ENCODE data around the gene CTDP1.

Gene CTDP1

GRCh38 chr18:79770826-79771225, 91.2 kb downstream of the CTDP1 start:
- no peak for DNase-seq

DNA sequence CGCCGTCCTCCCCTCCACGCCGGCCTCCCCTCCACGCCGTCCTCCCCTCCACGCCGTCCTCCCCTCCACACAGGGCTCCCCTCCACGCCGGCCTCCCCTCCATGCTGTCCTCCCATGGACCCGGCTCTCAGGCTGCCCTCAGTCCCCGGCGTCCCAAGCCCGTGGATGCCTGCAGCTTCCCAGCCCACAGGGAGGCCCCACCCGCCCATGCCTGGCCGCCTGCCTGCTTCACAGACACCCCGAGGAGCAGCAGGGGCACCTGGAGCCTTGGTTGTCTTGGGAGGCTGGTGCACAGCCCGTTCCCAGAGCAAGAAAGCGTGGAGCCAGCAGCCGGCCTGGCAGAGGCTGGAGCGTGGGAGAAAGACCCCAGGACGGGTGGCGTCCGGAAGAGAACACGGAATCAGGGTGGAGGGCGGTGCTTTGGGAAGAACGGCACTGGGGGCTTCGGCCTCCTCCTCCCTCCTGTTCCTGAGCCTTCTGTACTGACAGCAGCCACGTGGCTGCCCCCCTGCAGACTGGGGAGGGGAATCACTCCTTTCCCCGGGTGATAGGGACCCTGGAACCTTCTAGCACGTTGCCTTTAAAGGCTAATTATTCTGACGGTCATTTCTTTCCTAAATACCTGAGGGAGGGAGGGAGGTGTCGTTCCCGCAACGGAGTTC, 92.0 kb downstream of the CTDP1 start:
- DNase-seq = no peak

DNA sequence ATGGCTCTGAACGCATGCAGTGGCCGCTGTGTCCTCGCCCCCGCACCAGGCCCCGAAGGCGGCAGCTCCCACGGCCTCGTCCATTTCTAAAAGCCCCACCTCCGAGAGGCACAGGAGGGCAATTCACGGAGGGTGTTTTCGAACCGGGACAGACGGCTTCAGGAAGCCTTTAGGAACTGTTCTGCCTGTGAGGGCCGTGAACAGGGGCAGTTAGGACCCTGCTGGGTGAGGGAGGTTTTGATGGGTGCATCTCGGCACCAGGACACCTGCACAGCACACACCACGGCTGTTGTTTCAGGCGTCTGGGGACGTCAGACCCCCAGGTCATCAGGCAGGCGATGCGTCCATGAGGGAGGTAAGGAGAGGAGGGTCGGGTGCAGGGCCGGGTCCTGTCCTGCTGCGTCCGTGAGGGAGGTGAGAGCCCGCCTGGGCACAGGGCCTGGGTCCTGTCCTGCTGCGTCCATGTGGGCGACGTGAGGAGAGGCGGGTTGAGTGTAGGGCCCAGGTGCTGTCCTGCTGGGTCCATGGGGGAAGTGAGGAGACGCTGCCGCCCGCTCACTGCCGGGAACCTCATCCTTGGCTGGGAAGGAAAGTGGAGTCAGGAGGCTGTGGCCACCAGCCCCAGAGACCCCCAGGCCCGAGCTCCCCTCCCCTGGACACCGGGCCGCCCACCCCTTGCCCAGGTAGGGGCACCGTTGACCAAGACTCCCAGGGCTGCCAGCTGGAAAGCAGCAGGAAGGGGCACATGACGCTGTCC, 92.7 kb downstream of the CTDP1 start:
- no peak for DNase-seq

DNA sequence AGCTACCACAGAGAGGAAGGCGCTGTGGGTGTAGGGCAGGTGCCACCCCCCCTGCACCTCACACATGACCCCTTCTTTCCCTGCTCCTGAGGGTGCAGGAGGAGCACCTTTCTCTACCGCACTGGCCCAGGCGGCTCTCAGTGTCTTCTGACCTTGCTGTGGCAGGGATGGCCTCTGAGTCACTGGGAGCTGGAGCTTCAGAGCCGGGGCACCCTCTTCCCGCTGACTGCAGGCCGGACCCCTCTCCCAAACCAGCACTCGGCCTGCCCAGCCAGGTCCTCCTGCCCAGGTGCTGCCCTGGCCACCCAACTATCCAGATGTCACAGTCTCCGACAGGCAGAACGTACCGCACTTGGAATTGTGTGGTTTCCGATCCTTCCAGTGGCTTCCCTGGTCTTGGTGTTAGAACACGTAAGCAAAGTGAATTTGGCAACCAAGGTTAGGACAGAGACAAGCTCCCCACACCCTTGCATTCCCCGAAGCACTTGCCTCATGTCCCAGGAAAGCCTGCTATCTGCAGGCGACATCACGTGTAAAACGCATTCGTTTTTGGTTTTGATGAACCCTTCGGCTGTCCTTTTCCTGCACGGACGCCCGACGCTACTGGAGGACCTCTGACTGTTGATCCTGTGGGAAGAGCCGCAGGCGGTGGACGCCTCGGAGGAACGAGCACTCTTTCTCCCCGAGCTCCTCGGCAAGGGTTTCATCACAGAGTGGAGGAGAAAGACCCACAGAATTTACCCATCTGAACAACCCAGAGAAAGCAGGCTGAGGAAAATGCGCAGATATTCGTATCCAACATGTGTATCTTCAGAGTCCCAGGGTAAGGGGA, 93.5 kb downstream of the CTDP1 start:
- DNase-seq = no peak

DNA sequence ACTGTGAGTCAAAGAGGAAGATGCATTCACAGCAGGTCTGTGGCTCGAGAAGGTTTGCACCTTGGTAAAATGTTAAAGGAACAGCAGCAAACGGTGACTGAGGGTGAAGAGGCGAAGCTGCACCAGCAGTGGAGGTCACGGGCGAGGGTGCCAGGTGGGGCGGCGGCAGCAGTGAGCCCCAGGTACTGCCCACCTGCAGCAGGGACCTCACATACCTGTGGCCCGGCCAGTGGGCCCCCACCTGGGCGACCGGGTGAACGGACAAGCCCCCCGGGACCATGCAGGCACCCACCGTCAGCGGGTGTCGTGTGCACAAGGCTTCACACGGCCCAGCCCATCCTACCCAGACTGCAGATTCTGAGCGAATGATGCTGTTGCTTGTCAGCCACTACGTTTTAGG, 94.5 kb downstream of the CTDP1 start:
- no peak for DNase-seq

GRCh38 chr18:79775441-79776221, 96.0 kb downstream of the CTDP1 start:
- no peak for DNase-seq

GRCh38 chr18:79776674-79777073, 97.1 kb downstream of the CTDP1 start:
- no peak for DNase-seq

DNA sequence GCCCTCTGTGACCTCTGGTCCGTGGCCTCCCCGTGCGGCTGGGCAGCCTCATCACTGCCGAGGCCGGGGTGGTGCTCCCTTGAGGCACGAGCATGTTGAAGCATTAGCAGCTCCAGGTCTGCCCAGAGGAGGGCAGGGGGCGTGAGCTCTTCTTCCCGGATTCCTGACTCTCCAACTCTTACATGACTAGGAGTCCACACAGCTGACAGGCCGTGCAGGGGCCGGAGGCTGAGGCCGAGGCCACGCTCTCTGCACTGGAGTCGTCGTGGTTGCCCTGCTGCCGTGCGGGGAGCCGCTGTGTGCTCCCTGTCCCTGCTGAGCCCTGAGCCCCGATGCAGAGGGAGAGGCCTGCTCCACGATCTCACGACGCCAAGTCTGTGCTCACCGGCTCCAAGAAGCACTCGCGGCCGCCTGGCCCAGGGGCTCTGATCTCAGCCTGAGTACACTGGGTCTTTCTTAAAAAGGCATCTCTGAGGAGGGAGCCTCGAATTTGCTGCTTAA, 98.7 kb downstream of the CTDP1 start:
- no peak for DNase-seq

DNA sequence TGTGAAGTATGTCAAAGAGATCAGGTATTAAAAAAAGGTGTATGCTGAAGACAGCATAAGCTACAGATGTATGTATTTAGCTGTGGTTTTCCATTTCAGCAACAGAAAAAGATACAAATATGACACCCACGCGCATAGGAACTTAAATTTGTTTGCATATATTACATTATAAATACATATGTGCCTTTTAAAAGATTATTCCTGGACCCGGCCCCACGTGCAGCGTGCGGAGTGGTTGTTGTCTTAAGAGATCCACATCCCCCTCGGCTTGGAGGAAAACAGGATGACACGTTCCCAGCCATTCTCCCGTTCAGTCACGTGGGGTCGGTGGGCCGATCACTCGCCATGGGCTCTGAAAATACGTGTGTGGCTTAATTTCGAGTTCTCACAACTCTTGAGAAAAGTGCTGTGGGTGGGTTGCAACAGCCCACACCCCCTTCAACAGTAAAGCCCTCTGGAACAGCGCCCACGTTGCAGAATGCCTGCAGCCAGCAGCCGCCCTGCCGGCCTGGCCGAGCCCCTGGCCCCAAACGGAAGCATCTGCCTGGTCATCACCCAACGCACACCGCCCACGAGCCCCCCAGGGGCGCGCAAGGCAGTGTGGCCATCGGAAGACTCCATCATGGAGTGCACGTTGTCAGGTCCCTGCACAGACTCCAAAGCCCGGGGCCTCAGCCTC, 99.6 kb downstream of the CTDP1 start:
- no peak for DNase-seq

DNA sequence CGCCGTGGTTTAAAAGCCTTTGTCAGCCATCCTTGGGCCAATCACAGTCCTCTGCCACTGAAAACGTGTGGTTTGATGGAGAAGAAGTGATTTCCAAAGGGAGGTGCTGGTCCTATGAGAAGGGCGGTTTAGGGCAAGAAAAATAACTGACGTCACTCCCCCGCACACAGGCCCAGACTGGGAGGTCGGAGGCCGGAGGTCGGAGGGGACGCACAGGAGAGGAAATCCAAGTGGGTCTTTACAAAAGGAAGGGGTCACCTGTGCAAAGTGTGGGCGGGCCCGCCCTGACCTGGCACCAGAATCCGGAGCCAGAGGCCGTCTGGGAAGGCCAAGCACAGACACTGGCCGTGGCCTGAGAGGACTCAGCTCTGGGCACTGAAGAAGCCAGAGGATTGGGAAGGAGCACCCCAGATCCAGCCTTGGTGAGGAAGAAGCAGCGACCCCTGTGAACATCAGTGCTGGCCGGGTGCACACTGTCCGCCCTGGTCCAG, 100.1 kb downstream of the CTDP1 start:
- DNase-seq = no peak

GRCh38 chr18:79780547-79780946, 100.9 kb downstream of the CTDP1 start:
- no peak for DNase-seq

DNA sequence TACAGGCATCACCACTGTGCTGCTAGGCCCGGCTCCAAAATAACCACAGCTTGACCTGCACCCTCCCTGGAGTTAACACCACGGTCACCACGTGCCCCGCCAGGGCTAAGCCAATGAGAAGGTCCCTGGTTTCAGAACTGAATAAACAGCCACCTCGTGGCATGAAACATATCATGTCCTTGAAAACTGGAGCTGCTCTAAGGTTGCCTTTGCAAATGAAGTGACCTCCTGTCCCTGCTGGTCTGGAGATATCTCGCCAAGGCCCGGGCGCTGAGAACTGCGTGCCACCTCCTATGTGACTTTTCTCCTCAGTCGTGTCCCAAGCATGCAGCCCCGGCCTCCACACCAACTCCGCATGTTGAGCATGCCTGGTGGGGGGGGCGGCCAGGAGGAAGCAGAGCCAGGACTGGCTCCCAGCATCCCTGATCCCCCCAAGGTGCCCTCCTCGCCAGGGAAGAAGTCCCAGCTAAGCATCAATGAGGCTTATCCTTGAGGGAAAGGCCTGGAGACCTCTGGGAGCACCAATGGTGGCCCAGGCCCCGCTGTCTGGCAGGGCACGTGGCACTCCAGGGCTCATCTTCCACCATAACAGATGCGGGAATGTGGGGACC, 101.8 kb downstream of the CTDP1 start:
- no peak for DNase-seq

- DNase-seq = peak in 1 of 2 experiments; percentile 42
Measured at GRCh38 chr18:79782566-79783308, 103.1 kb downstream of the CTDP1 start.

DNA sequence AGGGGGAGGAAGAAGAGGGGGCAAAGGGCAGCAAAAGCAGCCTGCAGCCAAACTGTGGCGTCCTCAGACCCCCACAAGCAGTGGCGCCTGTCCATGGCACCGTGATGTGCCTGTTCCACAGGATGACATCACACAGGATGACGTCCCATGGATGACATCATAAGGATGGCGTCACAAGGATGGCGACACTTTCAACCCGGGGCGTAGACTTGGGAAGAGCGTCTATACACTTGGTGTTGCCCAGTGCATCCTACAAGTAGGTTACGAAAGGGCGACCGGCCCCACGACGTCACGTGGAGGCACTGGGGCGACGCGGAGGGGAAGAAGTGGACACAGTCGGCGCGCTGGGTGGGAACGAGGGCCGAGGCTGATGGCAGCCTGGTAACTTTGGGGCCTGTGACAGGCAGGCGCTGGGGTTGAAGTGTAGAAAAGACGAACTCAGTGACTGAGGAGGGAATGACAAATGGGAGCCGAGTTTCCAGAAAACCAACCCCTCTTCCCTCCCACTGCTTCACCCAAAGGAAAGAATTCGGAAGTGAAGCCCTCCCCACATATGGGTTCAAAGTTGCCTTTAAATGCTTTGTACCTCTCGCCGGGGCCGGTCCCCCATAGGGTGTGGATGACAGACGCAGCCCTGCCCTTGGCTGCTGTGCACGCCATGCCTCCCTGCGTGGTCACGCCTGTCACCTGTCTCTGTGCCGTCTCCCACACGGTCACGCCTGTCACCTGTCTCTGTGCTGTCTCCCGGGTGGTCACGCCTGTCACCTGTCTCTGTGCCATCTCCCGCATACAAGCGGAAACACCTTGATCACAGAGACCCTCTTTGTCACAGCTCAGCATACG, 104.7 kb downstream of the CTDP1 start:
- no peak for DNase-seq

GRCh38 chr18:79784965-79785770, 105.6 kb downstream of the CTDP1 start:
- no peak for DNase-seq

GRCh38 chr18:79785831-79786230, 106.2 kb downstream of the CTDP1 start:
- no peak for DNase-seq

DNA sequence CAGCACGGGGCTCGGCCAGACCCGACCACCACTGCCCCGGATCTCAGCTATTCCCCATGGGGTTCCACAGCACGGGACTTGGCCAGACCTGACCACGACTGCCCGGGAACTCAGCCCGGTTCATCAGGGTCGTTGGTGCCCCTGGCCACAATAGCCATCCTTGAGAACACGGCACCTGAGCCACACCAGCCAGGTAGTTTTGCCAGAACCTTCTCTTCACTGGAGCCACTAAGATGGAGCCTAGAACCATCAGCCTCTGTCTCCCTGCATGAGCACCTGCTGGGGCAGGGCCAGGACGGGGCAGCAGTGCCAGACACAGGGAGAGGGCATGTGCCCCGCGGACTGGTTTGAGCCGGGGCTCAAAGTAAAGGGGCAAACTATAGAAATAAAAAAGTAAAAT, 106.7 kb downstream of the CTDP1 start:
- no peak for DNase-seq

GRCh38 chr18:79786786-79787526, 107.4 kb downstream of the CTDP1 start:
- DNase-seq = no peak
